Motor neuron (in vitro differentiated cells): Measurements from ENCODE around the gene CPNE4. TPM values are rescaled to one million over a fixed set of nuclear protein-coding genes. Genes with fewer than 3 reads are reported as not detected.

Experiments
- ATAC-seq, 8 experiments: fragments of 200-7000 bp; cut with Tn5 transposase; replicated peaks in 6 of 8; 2 replicates each; pipeline ENCODE4 v1.8.0; 2021; ENCODE audit warnings: mild to moderate bottlenecking in 8 of 8, moderate library complexity in 8 of 8
- H3K27ac ChIP-seq, 2 donors: fragments of 250-450 bp; sonication (Bioruptor Pico); 2 replicates each; pipeline ENCODE4 v1.9.0; 2021; ENCODE audit warnings: antibody characterized with exemption in 2 of 2, mild to moderate bottlenecking in 2 of 2, moderate library complexity in 1 of 2
- H3K4me1 ChIP-seq, 2 donors: fragments of 250-450 bp; sonication (Bioruptor Pico); replicated peaks in 1 of 2; 2 replicates each; pipeline ENCODE4 v1.6.1; 2021; ENCODE audit warnings: antibody characterized with exemption in 2 of 2, mild to moderate bottlenecking in 2 of 2, moderate library complexity in 1 of 2
- H3K4me3 ChIP-seq, 5 donors: fragments of 250-450 bp; sonication (Bioruptor Pico); 2 replicates each; pipeline ENCODE4 v1.9.0; 2021; ENCODE audit warnings: antibody characterized with exemption in 5 of 5, mild to moderate bottlenecking in 5 of 5, moderate library complexity in 4 of 5
- WGBS, 10 experiments: fragments of 450-650 bp; shearing (Covaris generic); methylation state at CpG; one replicate each; pipeline ENCODE4 v1.0.0; 2022; 5-methylcytosine and 5-hydroxymethylcytosine counted together
- in situ Hi-C, 9 experiments: fragments of 400-800 bp; cut with MboI; loops; one replicate each; pipeline ENCODE4 v1.15.0; 2021; ENCODE audit warnings: low sequenced_read_pairs in 9 of 9, low pct_unique_long_range_greater_than_20kb in 2 of 9; ENCODE audit not compliant: unreplicated experiment in 9 of 9
- total RNA-seq, 8 experiments: library from RNA; unstranded; fragments of 300-600 nt; gene quantifications; 2 replicates each; pipeline versions ENCODE4 v1.2.3 to v1.2.4, GENCODE V29; 2022

CPNE4 gene
- total RNA-seq, 8 experiments from 2014 or later = 0.35 to 4.8 (median 1.5) TPM

- in situ Hi-C loops = loop anchor here in 5 of 9 experiments (10.0 to 25.0 kb wide), 4 partner anchors 146 to 1001 kb away; partner anchors contain the start of genes ASTE1 (in 2 of the 5) and NEK11 (in 2 of the 5)
- H3K4me1 ChIP-seq = peaks cover 0 to 2% of the 10 kb centered on the region in 2 donors
- H3K4me3 ChIP-seq = no peak overlapping the region
- 0 to 17% (median 6%) methylated on average over 1 of the region's 1 CpG; no CpG with 5 or more reads in 2 of the 10 experiments for WGBS, 10 experiments
- ATAC-seq = peak in 3 of 8 experiments; percentile 17 to 33 (median 20)
- no peak overlapping the region for H3K27ac ChIP-seq
Measured at GRCh38 chr3:132038198-132038825, 3.5 kb upstream of the CPNE4 start.

- no peak for ATAC-seq
- Histone ChIP-seq H3K27ac (no peak overlapping the region), H3K4me1 (peaks cover 0 to 2% of the 10 kb centered on the region in 2 donors), H3K4me3 (no peak overlapping the region)
- in situ Hi-C loops = loop anchor here in 5 of 9 experiments (10.0 to 25.0 kb wide), 4 partner anchors 147 to 1000 kb away; partner anchors contain the start of genes ASTE1 (in 2 of the 5) and NEK11 (in 2 of the 5)
- 33 to 96% (median 67%) methylated on average over 1 to 3 of the region's 3 CpGs; no CpG with 5 or more reads in 3 of the 10 experiments for WGBS, 10 experiments
Measured at GRCh38 chr3:132037581-132037980, 2.8 kb upstream of the CPNE4 start.

- no peak for ATAC-seq
- H3K4me3 ChIP-seq = no peak overlapping the region
- in situ Hi-C loops = loop anchor here in 5 of 9 experiments (10.0 to 25.0 kb wide), 4 partner anchors 148 to 1000 kb away; partner anchors contain the start of genes ASTE1 (in 2 of the 5) and NEK11 (in 2 of the 5)
- H3K4me1 ChIP-seq = peaks cover 0 to 2% of the 10 kb centered on the region in 2 donors
- no peak overlapping the region for H3K27ac ChIP-seq
- 11 to 63% (median 33%) methylated on average over 2 to 3 of the region's 3 CpGs; no CpG with 5 or more reads in 3 of the 10 experiments for WGBS, 10 experiments
Measured at GRCh38 chr3:132037056-132037455, 2.2 kb upstream of the CPNE4 start.

GRCh38 chr3:132034097-132034485 lies 723 bp downstream of the CPNE4 start:
- ATAC-seq = no peak
- Histone ChIP-seq H3K27ac (no peak overlapping the region), H3K4me1 (peaks cover 0 to 4% of the 10 kb centered on the region in 2 donors), H3K4me3 (peak overlapping the region; percentile 36 to 48 (median 40))
- WGBS, 10 experiments = 0% methylated on average over 1 to 4 of the region's 14 CpGs; no CpG with 5 or more reads in 7 of the 10 experiments
- in situ Hi-C loops = loop anchor here in 5 of 9 experiments (10.0 to 25.0 kb wide), 4 partner anchors 151 to 997 kb away; partner anchors contain the start of genes ASTE1 (in 2 of the 5) and NEK11 (in 2 of the 5)

- in situ Hi-C loops = loop anchor here in 5 of 9 experiments (10.0 to 25.0 kb wide), 4 partner anchors 151 to 996 kb away; partner anchors contain the start of genes ASTE1 (in 2 of the 5) and NEK11 (in 2 of the 5)
- Histone ChIP-seq H3K4me1 (peaks cover 0 to 4% of the 10 kb centered on the region in 2 donors), H3K4me3 (peak overlapping the region in 4 of 5 donors; percentile 36 to 48 (median 39)), H3K27ac (no peak overlapping the region)
- ATAC-seq = no peak
- WGBS, 10 experiments = 16 to 60% (median 40%) methylated on average over 1 to 6 of the region's 15 CpGs; no CpG with 5 or more reads in 5 of the 10 experiments
Measured at GRCh38 chr3:132033471-132033870, 1.3 kb downstream of the CPNE4 start.

GRCh38 chr3:132032959-132033358 lies 1.9 kb downstream of the CPNE4 start:
- no peak overlapping the region for H3K4me3 ChIP-seq
- H3K4me1 ChIP-seq = peaks cover 0 to 4% of the 10 kb centered on the region in 2 donors
- 89 to 100% (median 97%) methylated on average over 4 to 8 of the region's 8 CpGs for WGBS, 10 experiments
- no peak overlapping the region for H3K27ac ChIP-seq
- in situ Hi-C loops = loop anchor here in 5 of 9 experiments (10.0 to 25.0 kb wide), 4 partner anchors 152 to 996 kb away; partner anchors contain the start of genes ASTE1 (in 2 of the 5) and NEK11 (in 2 of the 5)
- ATAC-seq = no peak

- no peak overlapping the region for H3K4me3 ChIP-seq
- in situ Hi-C loops = loop anchor here in 5 of 9 experiments (10.0 to 25.0 kb wide), 4 partner anchors 158 to 992 kb away; partner anchors contain the start of genes ASTE1 (in 2 of the 5) and NEK11 (in 2 of the 5)
- no peak overlapping the region for H3K27ac ChIP-seq
- H3K4me1 ChIP-seq = peaks cover 0 to 4% of the 10 kb centered on the region in 2 donors
- 18 to 64% (median 29%) methylated on average over 2 to 13 of the region's 15 CpGs for WGBS, 10 experiments
- peak; percentile 99 to 100 (median 100) for ATAC-seq
Measured at GRCh38 chr3:132029182-132029902, 5.5 kb downstream of the CPNE4 start.

GRCh38 chr3:132022914-132023313 lies 11.9 kb downstream of the CPNE4 start:
- Histone ChIP-seq H3K4me3 (no peak overlapping the region), H3K27ac (no peak overlapping the region), H3K4me1 (peaks cover 0 to 10% of the 10 kb centered on the region in 2 donors)
- in situ Hi-C loops = loop anchor here in 6 of 9 experiments (10.0 to 25.0 kb wide), 7 partner anchors 211 to 986 kb away; partner anchors contain the start of genes ASTE1 (in 3 of the 6), NEK11 (in 3 of the 6) and MRPL3 (in 1 of the 6)
- 23 to 60% (median 46%) methylated on average over 2 to 7 of the region's 7 CpGs for WGBS, 10 experiments
- ATAC-seq = peak in 5 of 8 experiments; percentile 21 to 81 (median 49)

GRCh38 chr3:132020058-132020457 lies 14.8 kb downstream of the CPNE4 start:
- 0 to 46% (median 10%) methylated on average over 1 to 3 of the region's 3 CpGs; no CpG with 5 or more reads in 4 of the 10 experiments for WGBS, 10 experiments
- in situ Hi-C loops = loop anchor here in 6 of 9 experiments (10.0 to 25.0 kb wide), 7 partner anchors 208 to 983 kb away; partner anchors contain the start of genes ASTE1 (in 3 of the 6), NEK11 (in 3 of the 6) and MRPL3 (in 1 of the 6)
- Histone ChIP-seq H3K27ac (no peak overlapping the region), H3K4me3 (no peak overlapping the region), H3K4me1 (peaks cover 0 to 10% of the 10 kb centered on the region in 2 donors)
- no peak for ATAC-seq

GRCh38 chr3:132017137-132017536 lies 17.7 kb downstream of the CPNE4 start:
- in situ Hi-C loops = loop anchor here in 6 of 9 experiments (25.0 kb wide), 6 partner anchors 205 to 980 kb away; partner anchors contain the start of genes ASTE1 (in 3 of the 6), NEK11 (in 3 of the 6) and MRPL3 (in 1 of the 6)
- ATAC-seq = no peak
- WGBS, 10 experiments = 41 to 100% (median 85%) methylated on average over 1 to 3 of the region's 3 CpGs
- no peak overlapping the region for H3K27ac ChIP-seq
- no peaks in the 10 kb centered on the region for H3K4me1 ChIP-seq
- no peak overlapping the region for H3K4me3 ChIP-seq

GRCh38 chr3:132016061-132017041 lies 18.5 kb downstream of the CPNE4 start:
- no peak for ATAC-seq
- in situ Hi-C loops = loop anchor here in 6 of 9 experiments (25.0 kb wide), 6 partner anchors 204 to 979 kb away; partner anchors contain the start of genes ASTE1 (in 3 of the 6), NEK11 (in 3 of the 6) and MRPL3 (in 1 of the 6)
- H3K4me1 ChIP-seq = no peaks in the 10 kb centered on the region
- H3K27ac ChIP-seq = no peak overlapping the region
- WGBS, 10 experiments = 31 to 90% (median 72%) methylated on average over 3 to 7 of the region's 7 CpGs
- H3K4me3 ChIP-seq = no peak overlapping the region
